ENCODE measurements around the gene STAT6.

The STAT6 gene

DNA sequence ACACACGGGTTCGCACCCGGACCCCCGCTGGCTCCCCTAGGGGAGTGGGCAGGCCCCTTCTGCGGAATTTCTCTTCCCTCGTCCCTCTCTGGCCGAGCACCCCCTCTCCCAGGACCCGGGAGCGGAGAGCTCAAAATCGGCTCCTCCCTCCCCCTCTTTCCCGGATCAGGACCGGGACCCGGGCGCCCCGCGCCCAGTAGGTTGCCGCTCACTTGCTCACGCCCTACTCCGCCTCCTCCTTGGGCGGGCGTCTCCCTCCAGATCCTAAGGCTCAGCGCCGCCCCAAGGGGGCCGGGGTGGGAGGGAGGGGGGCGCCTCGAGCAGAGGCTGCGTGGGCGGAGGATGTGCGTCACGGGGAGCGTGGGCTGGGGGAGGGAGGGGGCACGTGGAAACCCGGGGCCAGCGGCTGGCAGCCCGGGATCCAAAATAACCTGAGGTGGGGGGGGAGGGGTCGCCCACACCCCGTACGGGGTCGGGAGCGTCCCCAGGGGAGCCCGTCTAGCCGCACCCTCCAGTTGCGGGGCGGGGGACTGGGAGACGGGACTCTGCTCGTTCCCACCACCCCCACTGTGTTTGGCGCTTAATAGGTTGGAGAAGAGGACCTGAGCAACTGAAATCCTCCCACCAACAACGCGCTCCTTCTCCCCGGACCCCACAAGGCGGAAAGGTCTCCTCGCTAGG, 24.0 kb downstream of the STAT6 start:
- CTCF ChIA-PET = interaction anchor here (1.0 to 1.6 kb wide), 2 partner anchors 25 to 27 kb away, joined by 3 to 5 read pairs; partner anchors contain the start of gene STAT6
- Histone ChIP-seq H3K27ac (ENCODE audit: extremely low read depth, low read depth, low read length) (peak overlapping the region; percentile 86), H3K9me3 (ENCODE audit: control insufficient read depth, insufficient read depth, low read depth, low read length) (no peaks in the 10 kb centered on the region), H3K4me1 (ENCODE audit: control insufficient read depth, insufficient read depth, low read length) (peaks cover 12% of the 10 kb centered on the region), H3K36me3 (ENCODE audit: control insufficient read depth in 2 of 2, insufficient read depth in 1 of 2, low read length in 2 of 2) (peaks cover 0 to 16% of the 10 kb centered on the region in 2 experiments; a peak in 1 of 3 replicates), H3K4me3 (ENCODE audit: low read depth, low read length) (peak overlapping the region; percentile 55)
- POLR2A ChIA-PET = interaction anchor here (0.6 to 4.5 kb wide), 7 partner anchors 8 to 330 kb away, joined by 3 to 53 read pairs (median 6); partner anchors contain the start of genes LRP1, NEMP1 and STAT6
- no peak for TF ChIP-seq ZNF792 (tag by site-specific recombination; IDR thresholded peaks at IDR 0.05)
- TF ChIP-seq, protein P1, sequence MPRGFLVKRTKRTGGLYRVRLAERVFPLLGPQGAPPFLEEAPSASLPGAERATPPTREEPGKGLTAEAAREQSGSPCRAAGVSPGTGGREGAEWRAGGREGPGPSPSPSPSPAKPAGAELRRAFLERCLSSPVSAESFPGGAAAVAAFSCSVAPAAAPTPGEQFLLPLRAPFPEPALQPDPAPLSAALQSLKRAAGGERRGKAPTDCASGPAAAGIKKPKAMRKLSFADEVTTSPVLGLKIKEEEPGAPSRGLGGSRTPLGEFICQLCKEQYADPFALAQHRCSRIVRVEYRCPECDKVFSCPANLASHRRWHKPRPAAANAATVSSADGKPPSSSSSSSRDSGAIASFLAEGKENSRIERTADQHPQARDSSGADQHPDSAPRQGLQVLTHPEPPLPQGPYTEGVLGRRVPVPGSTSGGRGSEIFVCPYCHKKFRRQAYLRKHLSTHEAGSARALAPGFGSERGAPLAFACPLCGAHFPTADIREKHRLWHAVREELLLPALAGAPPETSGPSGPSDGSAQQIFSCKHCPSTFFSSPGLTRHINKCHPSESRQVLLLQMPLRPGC (tag by site-specific recombination; IDR thresholded peaks at IDR 0.05) = no peak
- TF ChIP-seq, protein P2, sequence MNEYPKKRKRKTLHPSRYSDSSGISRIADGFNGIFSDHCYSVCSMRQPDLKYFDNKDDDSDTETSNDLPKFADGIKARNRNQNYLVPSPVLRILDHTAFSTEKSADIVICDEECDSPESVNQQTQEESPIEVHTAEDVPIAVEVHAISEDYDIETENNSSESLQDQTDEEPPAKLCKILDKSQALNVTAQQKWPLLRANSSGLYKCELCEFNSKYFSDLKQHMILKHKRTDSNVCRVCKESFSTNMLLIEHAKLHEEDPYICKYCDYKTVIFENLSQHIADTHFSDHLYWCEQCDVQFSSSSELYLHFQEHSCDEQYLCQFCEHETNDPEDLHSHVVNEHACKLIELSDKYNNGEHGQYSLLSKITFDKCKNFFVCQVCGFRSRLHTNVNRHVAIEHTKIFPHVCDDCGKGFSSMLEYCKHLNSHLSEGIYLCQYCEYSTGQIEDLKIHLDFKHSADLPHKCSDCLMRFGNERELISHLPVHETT (tag by site-specific recombination; IDR thresholded peaks at IDR 0.05) = no peak
- peak; percentile 35; the same call in 1 of the 2 replicates for TF ChIP-seq ZEB2 (tag by site-specific recombination; IDR thresholded peaks at IDR 0.05)
- no peak for TF ChIP-seq ZNF529 (tag by site-specific recombination; IDR thresholded peaks at IDR 0.05; ENCODE audit: insufficient replicate concordance)
- peak; percentile 70 for TF ChIP-seq ZFHX2 (tag by site-specific recombination; conservative IDR thresholded peaks at IDR 0.05)
- TF ChIP-seq ZSCAN23 (tag by site-specific recombination; IDR thresholded peaks at IDR 0.05) = 0 out of 2 replicates have a peak, but pooled peaks have one; percentile 32
- TF ChIP-seq, protein P3, sequence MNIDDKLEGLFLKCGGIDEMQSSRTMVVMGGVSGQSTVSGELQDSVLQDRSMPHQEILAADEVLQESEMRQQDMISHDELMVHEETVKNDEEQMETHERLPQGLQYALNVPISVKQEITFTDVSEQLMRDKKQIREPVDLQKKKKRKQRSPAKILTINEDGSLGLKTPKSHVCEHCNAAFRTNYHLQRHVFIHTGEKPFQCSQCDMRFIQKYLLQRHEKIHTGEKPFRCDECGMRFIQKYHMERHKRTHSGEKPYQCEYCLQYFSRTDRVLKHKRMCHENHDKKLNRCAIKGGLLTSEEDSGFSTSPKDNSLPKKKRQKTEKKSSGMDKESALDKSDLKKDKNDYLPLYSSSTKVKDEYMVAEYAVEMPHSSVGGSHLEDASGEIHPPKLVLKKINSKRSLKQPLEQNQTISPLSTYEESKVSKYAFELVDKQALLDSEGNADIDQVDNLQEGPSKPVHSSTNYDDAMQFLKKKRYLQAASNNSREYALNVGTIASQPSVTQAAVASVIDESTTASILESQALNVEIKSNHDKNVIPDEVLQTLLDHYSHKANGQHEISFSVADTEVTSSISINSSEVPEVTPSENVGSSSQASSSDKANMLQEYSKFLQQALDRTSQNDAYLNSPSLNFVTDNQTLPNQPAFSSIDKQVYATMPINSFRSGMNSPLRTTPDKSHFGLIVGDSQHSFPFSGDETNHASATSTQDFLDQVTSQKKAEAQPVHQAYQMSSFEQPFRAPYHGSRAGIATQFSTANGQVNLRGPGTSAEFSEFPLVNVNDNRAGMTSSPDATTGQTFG (tag by site-specific recombination; IDR thresholded peaks at IDR 0.05; ENCODE audit: borderline replicate concordance) = no peak
- no peak for TF ChIP-seq ZNF366 (tag by site-specific recombination; conservative IDR thresholded peaks at IDR 0.05)
- TF ChIP-seq MEIS1 (CRISPR knock-in tag; IDR thresholded peaks at IDR 0.05; ENCODE audit: borderline replicate concordance) = no peak
- TF ChIP-seq, protein P4, sequence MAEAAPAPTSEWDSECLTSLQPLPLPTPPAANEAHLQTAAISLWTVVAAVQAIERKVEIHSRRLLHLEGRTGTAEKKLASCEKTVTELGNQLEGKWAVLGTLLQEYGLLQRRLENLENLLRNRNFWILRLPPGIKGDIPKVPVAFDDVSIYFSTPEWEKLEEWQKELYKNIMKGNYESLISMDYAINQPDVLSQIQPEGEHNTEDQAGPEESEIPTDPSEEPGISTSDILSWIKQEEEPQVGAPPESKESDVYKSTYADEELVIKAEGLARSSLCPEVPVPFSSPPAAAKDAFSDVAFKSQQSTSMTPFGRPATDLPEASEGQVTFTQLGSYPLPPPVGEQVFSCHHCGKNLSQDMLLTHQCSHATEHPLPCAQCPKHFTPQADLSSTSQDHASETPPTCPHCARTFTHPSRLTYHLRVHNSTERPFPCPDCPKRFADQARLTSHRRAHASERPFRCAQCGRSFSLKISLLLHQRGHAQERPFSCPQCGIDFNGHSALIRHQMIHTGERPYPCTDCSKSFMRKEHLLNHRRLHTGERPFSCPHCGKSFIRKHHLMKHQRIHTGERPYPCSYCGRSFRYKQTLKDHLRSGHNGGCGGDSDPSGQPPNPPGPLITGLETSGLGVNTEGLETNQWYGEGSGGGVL (tag by site-specific recombination; IDR thresholded peaks at IDR 0.05) = peak; percentile 74
- TF ChIP-seq SP3 (tag by site-specific recombination; IDR thresholded peaks at IDR 0.05) = peak; percentile 42
- TF ChIP-seq EGR2 (tag by site-specific recombination; IDR thresholded peaks at IDR 0.05; ENCODE audit: low read depth) = peak; percentile 42
- TF ChIP-seq, protein P5, sequence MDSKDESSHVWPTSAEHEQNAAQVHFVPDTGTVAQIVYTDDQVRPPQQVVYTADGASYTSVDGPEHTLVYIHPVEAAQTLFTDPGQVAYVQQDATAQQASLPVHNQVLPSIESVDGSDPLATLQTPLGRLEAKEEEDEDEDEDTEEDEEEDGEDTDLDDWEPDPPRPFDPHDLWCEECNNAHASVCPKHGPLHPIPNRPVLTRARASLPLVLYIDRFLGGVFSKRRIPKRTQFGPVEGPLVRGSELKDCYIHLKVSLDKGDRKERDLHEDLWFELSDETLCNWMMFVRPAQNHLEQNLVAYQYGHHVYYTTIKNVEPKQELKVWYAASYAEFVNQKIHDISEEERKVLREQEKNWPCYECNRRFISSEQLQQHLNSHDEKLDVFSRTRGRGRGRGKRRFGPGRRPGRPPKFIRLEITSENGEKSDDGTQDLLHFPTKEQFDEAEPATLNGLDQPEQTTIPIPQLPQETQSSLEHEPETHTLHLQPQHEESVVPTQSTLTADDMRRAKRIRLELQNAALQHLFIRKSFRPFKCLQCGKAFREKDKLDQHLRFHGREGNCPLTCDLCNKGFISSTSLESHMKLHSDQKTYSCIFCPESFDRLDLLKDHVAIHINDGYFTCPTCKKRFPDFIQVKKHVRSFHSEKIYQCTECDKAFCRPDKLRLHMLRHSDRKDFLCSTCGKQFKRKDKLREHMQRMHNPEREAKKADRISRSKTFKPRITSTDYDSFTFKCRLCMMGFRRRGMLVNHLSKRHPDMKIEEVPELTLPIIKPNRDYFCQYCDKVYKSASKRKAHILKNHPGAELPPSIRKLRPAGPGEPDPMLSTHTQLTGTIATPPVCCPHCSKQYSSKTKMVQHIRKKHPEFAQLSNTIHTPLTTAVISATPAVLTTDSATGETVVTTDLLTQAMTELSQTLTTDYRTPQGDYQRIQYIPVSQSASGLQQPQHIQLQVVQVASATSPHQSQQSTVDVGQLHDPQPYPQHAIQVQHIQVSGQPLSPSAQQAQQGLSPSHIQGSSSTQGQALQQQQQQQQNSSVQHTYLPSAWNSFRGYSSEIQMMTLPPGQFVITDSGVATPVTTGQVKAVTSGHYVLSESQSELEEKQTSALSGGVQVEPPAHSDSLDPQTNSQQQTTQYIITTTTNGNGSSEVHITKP (tag by site-specific recombination; IDR thresholded peaks at IDR 0.05) = 0 out of 2 replicates have a peak, but pooled peaks have one; percentile 36
- no peak for TF ChIP-seq ZNF629 (tag by site-specific recombination; IDR thresholded peaks at IDR 0.05)
- TF ChIP-seq, protein P6, sequence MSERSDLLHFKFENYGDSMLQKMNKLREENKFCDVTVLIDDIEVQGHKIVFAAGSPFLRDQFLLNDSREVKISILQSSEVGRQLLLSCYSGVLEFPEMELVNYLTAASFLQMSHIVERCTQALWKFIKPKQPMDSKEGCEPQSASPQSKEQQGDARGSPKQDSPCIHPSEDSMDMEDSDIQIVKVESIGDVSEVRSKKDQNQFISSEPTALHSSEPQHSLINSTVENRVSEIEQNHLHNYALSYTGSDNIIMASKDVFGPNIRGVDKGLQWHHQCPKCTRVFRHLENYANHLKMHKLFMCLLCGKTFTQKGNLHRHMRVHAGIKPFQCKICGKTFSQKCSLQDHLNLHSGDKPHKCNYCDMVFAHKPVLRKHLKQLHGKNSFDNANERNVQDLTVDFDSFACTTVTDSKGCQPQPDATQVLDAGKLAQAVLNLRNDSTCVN (tag by site-specific recombination; optimal IDR thresholded peaks at IDR 0.05) = peak; percentile 37
- TF ChIP-seq KLF8 (tag by site-specific recombination; IDR thresholded peaks at IDR 0.05) = peak; percentile 72
- TF ChIP-seq ZNF610 (tag by site-specific recombination; IDR thresholded peaks at IDR 0.05; ENCODE audit: borderline replicate concordance) = peak; percentile 86; the same call in 1 of the 2 replicates
- TF ChIP-seq, protein P7, sequence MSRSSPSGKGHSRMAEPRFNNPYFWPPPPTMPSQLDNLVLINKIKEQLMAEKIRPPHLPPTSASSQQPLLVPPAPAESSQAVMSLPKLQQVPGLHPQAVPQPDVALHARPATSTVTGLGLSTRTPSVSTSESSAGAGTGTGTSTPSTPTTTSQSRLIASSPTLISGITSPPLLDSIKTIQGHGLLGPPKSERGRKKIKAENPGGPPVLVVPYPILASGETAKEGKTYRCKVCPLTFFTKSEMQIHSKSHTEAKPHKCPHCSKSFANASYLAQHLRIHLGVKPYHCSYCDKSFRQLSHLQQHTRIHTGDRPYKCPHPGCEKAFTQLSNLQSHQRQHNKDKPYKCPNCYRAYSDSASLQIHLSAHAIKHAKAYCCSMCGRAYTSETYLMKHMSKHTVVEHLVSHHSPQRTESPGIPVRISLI (tag by site-specific recombination; IDR thresholded peaks at IDR 0.05) = no peak
- TF ChIP-seq ZNF416 (tag by site-specific recombination; IDR thresholded peaks at IDR 0.05) = no peak
- TF ChIP-seq ZNF155 (tag by site-specific recombination; IDR thresholded peaks at IDR 0.05) = no peak
